Progenitor cell of endocrine pancreas (in vitro differentiated cells): ENCODE data around the gene SOBP. TPM values are rescaled to one million over a fixed set of nuclear protein-coding genes. Genes with fewer than 3 reads are reported as not detected.

Source experiments
- DNase-seq: peaks from one replicate; pipeline ENCODE4 v3.0.0; 2021; ENCODE audit warnings: low spot score; ENCODE audit not compliant: unreplicated experiment
- H3K27ac Mint-ChIP-seq: 2 replicates; pipeline ENCODE4 v1.8.0; 2021; ENCODE audit warnings: mild to moderate bottlenecking, moderate library complexity, mixed read lengths
- H3K27me3 Mint-ChIP-seq: 2 replicates; pipeline ENCODE4 v1.8.0; 2021; ENCODE audit warnings: mixed read lengths
- H3K36me3 Mint-ChIP-seq: 2 replicates; pipeline ENCODE4 v1.8.0; 2022; ENCODE audit warnings: mixed read lengths; ENCODE audit not compliant: insufficient read depth
- H3K4me1 Mint-ChIP-seq: 2 replicates; pipeline ENCODE4 v1.8.0; 2021; ENCODE audit warnings: low read depth, mixed read lengths
- H3K4me3 Mint-ChIP-seq: 2 replicates; pipeline ENCODE4 v1.8.0; 2021; ENCODE audit warnings: low read depth, mild to moderate bottlenecking, moderate library complexity, mixed read lengths
- H3K9me3 Mint-ChIP-seq: 2 replicates; pipeline ENCODE4 v1.8.0; 2021; ENCODE audit warnings: low read depth, mixed read lengths
- total RNA-seq: library from RNA; stranded (reverse); gene quantifications from 2 replicates; pipeline ENCODE4 v1.2.1, GENCODE V29; 2021
- TF ChIP-seq, protein P1 (sequence below): fragments of 200-600 bp; sonication (generic); IDR thresholded peaks from one replicate; pipeline ENCODE4 v1.5.0; 2021; ENCODE audit warnings: antibody characterized with exemption, mild to moderate bottlenecking; ENCODE audit not compliant: unreplicated experiment

Gene SOBP
- total RNA-seq, 1 donor from 2014 or later, result 17.0 TPM

GRCh38 chr6:107642095-107642860 lies 152.4 kb downstream of the SOBP start:
- Mint-ChIP-seq H3K9me3 (no peaks in the 10 kb centered on the region), H3K36me3 (no peaks in the 10 kb centered on the region), H3K4me1 (no peaks in the 10 kb centered on the region), H3K27me3 (no peaks in the 10 kb centered on the region), H3K27ac (no peak overlapping the region), H3K4me3 (no peak overlapping the region)
- TF ChIP-seq, protein P1, sequence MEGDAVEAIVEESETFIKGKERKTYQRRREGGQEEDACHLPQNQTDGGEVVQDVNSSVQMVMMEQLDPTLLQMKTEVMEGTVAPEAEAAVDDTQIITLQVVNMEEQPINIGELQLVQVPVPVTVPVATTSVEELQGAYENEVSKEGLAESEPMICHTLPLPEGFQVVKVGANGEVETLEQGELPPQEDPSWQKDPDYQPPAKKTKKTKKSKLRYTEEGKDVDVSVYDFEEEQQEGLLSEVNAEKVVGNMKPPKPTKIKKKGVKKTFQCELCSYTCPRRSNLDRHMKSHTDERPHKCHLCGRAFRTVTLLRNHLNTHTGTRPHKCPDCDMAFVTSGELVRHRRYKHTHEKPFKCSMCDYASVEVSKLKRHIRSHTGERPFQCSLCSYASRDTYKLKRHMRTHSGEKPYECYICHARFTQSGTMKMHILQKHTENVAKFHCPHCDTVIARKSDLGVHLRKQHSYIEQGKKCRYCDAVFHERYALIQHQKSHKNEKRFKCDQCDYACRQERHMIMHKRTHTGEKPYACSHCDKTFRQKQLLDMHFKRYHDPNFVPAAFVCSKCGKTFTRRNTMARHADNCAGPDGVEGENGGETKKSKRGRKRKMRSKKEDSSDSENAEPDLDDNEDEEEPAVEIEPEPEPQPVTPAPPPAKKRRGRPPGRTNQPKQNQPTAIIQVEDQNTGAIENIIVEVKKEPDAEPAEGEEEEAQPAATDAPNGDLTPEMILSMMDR, result no peak
- no peak for DNase-seq

DNA sequence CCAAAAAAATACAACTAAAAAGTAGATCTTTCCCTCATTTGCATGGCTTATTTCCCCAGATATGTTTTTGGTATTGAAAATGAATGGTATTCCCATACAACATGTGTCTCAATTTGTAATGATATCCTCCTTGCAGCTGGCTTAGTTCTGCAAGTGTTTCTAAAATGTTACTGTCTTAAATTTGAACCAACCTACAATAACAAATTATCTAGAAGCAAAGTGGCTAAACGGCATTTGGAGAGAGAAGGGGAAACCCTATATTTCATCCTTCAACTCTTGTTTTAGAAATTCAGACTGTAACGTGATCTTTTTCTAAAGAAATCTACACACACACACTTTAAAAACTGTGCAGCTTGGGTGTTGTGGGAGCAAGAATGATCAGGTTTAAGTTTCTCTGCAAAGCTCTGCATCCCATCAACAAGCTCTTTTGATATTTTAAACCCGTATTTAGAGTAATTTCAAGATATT lies 153.0 kb downstream of the SOBP start:
- TF ChIP-seq, protein P1, result no peak
- no peak for DNase-seq
- H3K36me3 Mint-ChIP-seq, result no peaks in the 10 kb centered on the region
- H3K4me3 Mint-ChIP-seq, result no peak overlapping the region
- no peak overlapping the region for H3K27ac Mint-ChIP-seq
- no peaks in the 10 kb centered on the region for H3K4me1 Mint-ChIP-seq
- no peaks in the 10 kb centered on the region for H3K9me3 Mint-ChIP-seq
- H3K27me3 Mint-ChIP-seq, result no peaks in the 10 kb centered on the region

DNA sequence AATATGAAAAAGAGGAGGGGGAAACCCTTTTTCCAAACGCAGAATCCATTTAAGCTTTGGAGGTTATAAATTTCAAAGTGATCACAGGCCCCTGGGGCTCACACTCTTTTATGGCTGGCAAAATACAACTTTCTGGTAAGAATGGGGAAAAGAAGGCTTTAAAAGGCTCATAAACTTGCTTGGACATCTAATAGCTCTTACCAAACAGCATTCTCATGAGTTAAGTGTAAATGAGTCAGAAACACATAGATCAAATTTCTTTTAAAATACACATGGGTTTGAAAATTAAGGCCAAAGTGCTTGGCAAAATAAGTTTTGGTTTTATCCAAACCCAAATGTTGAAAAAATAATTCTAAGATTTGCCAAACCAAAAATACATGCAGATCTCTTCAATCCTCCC lies 154.6 kb downstream of the SOBP start:
- DNase-seq, result no peak
- Mint-ChIP-seq H3K4me1 (no peaks in the 10 kb centered on the region), H3K27me3 (no peaks in the 10 kb centered on the region), H3K36me3 (no peaks in the 10 kb centered on the region), H3K27ac (no peak overlapping the region), H3K4me3 (no peak overlapping the region), H3K9me3 (no peaks in the 10 kb centered on the region)
- TF ChIP-seq, protein P1, result no peak

- Mint-ChIP-seq H3K27ac (peak overlapping the region; percentile 30), H3K9me3 (no peaks in the 10 kb centered on the region), H3K4me3 (no peak overlapping the region), H3K27me3 (no peaks in the 10 kb centered on the region), H3K36me3 (no peaks in the 10 kb centered on the region), H3K4me1 (no peaks in the 10 kb centered on the region)
- TF ChIP-seq, protein P1, result no peak
- DNase-seq, result no peak
These were observed 155.8 kb downstream of the SOBP start for GRCh38 chr6:107645740-107646139.

DNA sequence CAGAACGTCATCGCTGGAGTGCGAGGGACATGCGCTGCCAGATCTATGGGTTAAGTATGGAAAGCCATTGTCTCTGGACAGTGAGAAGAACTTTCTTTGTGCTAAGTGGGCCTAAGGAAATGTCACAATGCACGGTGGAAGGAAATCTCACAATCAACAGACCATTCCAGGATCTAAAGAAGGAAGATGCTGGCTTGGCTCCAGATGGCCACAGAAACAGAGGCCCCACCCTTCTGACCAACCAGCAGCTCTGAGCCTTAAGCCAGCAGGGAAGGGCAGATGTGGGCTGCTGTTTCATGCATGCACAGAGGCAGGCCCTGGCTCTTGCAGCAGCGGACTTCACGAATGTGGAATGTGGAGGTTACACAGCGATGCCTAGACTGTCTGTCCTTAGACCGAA lies 156.3 kb downstream of the SOBP start:
- no peaks in the 10 kb centered on the region for H3K27me3 Mint-ChIP-seq
- no peak overlapping the region for H3K27ac Mint-ChIP-seq
- DNase-seq, result no peak
- H3K36me3 Mint-ChIP-seq, result no peaks in the 10 kb centered on the region
- TF ChIP-seq, protein P1, result no peak
- no peaks in the 10 kb centered on the region for H3K9me3 Mint-ChIP-seq
- H3K4me1 Mint-ChIP-seq, result no peaks in the 10 kb centered on the region
- H3K4me3 Mint-ChIP-seq, result no peak overlapping the region
